ENCODE measurements around the gene ATP1A1.

ATP1A1 gene

GRCh38 chr1:116389013-116389412 lies 16.0 kb downstream of the ATP1A1 start:
- H2BK15ac ChIP-seq (ENCODE audit: low read depth, poor library complexity, severe bottlenecking): no peak overlapping the region
- H2BK12ac ChIP-seq (ENCODE audit: low read length in 2 of 2): no peak overlapping the region
- 100% methylated on average over 2 of the region's 2 CpGs for WGBS
- no peaks in the 10 kb centered on the region for H3K9me3 ChIP-seq (ENCODE audit: control insufficient read depth, low read length)
- no peak overlapping the region for H2BK5ac ChIP-seq (ENCODE audit: low read depth, low read length, poor library complexity, severe bottlenecking)
- no peak overlapping the region for H3K14ac ChIP-seq (ENCODE audit: low read length in 2 of 2)
- no peak overlapping the region for H4K8ac ChIP-seq (ENCODE audit: low read length)
- H3K18ac ChIP-seq (ENCODE audit: low read depth in 1 of 2, low read length in 2 of 2): no peak overlapping the region
- H3K27me3 ChIP-seq (ENCODE audit: control insufficient read depth in 1 of 2, insufficient read depth in 1 of 2, low read length in 2 of 2): no peaks in the 10 kb centered on the region
- H3K4me2 ChIP-seq (ENCODE audit: low read length, poor library complexity, severe bottlenecking): no peak overlapping the region
- peaks cover 15% of the 10 kb centered on the region for H3K79me1 ChIP-seq (replicated peaks; ENCODE audit: low read length, poor library complexity, severe bottlenecking)
- no peak overlapping the region for H3K4ac ChIP-seq (ENCODE audit: low read depth in 1 of 2, low read length in 2 of 2)
- no peak overlapping the region for H3K27ac ChIP-seq (ENCODE audit: low read length, poor library complexity, severe bottlenecking)
- H3K36me3 ChIP-seq (ENCODE audit: control insufficient read depth in 1 of 2, insufficient read depth in 2 of 2, low read depth in 1 of 2, low read length in 2 of 2): peaks cover 20 to 98% of the 10 kb centered on the region in 2 experiments
- no peak overlapping the region for H2AK5ac ChIP-seq (ENCODE audit: low read length, severe bottlenecking)
- no peak overlapping the region for H3K23ac ChIP-seq (ENCODE audit: low read length in 2 of 2)
- no peak overlapping the region for H2BK120ac ChIP-seq (ENCODE audit: low read depth, low read length)
- H3K4me1 ChIP-seq (ENCODE audit: control insufficient read depth, insufficient read depth, low read depth, low read length): peaks cover 4% of the 10 kb centered on the region
- no peak for DNase-seq
- no peak overlapping the region for H2AFZ ChIP-seq (ENCODE audit: low read depth, low read length)
- no peak overlapping the region for H4K91ac ChIP-seq (ENCODE audit: low read length)
- H3K4me3 ChIP-seq (ENCODE audit: insufficient read depth in 1 of 2, low read depth in 1 of 2, low read length in 2 of 2): no peak overlapping the region
- H3K9ac ChIP-seq (ENCODE audit: low read length): no peak overlapping the region

GRCh38 chr1:116389686-116390085 lies 16.6 kb downstream of the ATP1A1 start:
- no peak for DNase-seq
- Histone ChIP-seq H2BK120ac (ENCODE audit: low read depth, low read length) (no peak overlapping the region), H4K8ac (ENCODE audit: low read length) (no peak overlapping the region), H3K4me3 (ENCODE audit: insufficient read depth in 1 of 2, low read depth in 1 of 2, low read length in 2 of 2) (no peak overlapping the region), H3K27ac (ENCODE audit: low read length, poor library complexity, severe bottlenecking) (no peak overlapping the region), H3K4ac (ENCODE audit: low read depth in 1 of 2, low read length in 2 of 2) (no peak overlapping the region), H3K4me2 (ENCODE audit: low read length, poor library complexity, severe bottlenecking) (no peak overlapping the region), H3K36me3 (ENCODE audit: control insufficient read depth in 1 of 2, insufficient read depth in 2 of 2, low read depth in 1 of 2, low read length in 2 of 2) (peaks cover 20 to 98% of the 10 kb centered on the region in 2 experiments), H3K79me1 (replicated peaks; ENCODE audit: low read length, poor library complexity, severe bottlenecking) (peaks cover 12% of the 10 kb centered on the region), H3K18ac (ENCODE audit: low read depth in 1 of 2, low read length in 2 of 2) (no peak overlapping the region), H2BK15ac (ENCODE audit: low read depth, poor library complexity, severe bottlenecking) (no peak overlapping the region), H3K9ac (ENCODE audit: low read length) (no peak overlapping the region), H3K23ac (ENCODE audit: low read length in 2 of 2) (no peak overlapping the region), H3K14ac (ENCODE audit: low read length in 2 of 2) (no peak overlapping the region), H4K91ac (ENCODE audit: low read length) (no peak overlapping the region), H3K27me3 (ENCODE audit: control insufficient read depth in 1 of 2, insufficient read depth in 1 of 2, low read length in 2 of 2) (no peaks in the 10 kb centered on the region), H3K4me1 (ENCODE audit: control insufficient read depth, insufficient read depth, low read depth, low read length) (peaks cover 4% of the 10 kb centered on the region), H2AFZ (ENCODE audit: low read depth, low read length) (no peak overlapping the region), H3K9me3 (ENCODE audit: control insufficient read depth, low read length) (no peaks in the 10 kb centered on the region), H2BK5ac (ENCODE audit: low read depth, low read length, poor library complexity, severe bottlenecking) (no peak overlapping the region), H2BK12ac (ENCODE audit: low read length in 2 of 2) (no peak overlapping the region), H2AK5ac (ENCODE audit: low read length, severe bottlenecking) (no peak overlapping the region)
- WGBS: 100% methylated on average over 2 of the region's 6 CpGs

- WGBS: 92% methylated on average over 5 of the region's 5 CpGs
- Histone ChIP-seq H3K4me3 (ENCODE audit: insufficient read depth in 1 of 2, low read depth in 1 of 2, low read length in 2 of 2) (no peak overlapping the region), H3K4ac (ENCODE audit: low read depth in 1 of 2, low read length in 2 of 2) (no peak overlapping the region), H3K14ac (ENCODE audit: low read length in 2 of 2) (no peak overlapping the region), H2BK15ac (ENCODE audit: low read depth, poor library complexity, severe bottlenecking) (no peak overlapping the region), H3K27me3 (ENCODE audit: control insufficient read depth in 1 of 2, insufficient read depth in 1 of 2, low read length in 2 of 2) (no peaks in the 10 kb centered on the region), H3K23ac (ENCODE audit: low read length in 2 of 2) (no peak overlapping the region), H2BK12ac (ENCODE audit: low read length in 2 of 2) (no peak overlapping the region), H3K79me1 (replicated peaks; ENCODE audit: low read length, poor library complexity, severe bottlenecking) (peaks cover 12% of the 10 kb centered on the region), H3K9ac (ENCODE audit: low read length) (no peak overlapping the region), H3K9me3 (ENCODE audit: control insufficient read depth, low read length) (no peaks in the 10 kb centered on the region), H2BK5ac (ENCODE audit: low read depth, low read length, poor library complexity, severe bottlenecking) (no peak overlapping the region), H2AK5ac (ENCODE audit: low read length, severe bottlenecking) (no peak overlapping the region), H2BK120ac (ENCODE audit: low read depth, low read length) (no peak overlapping the region), H4K8ac (ENCODE audit: low read length) (no peak overlapping the region), H4K91ac (ENCODE audit: low read length) (no peak overlapping the region), H3K4me2 (ENCODE audit: low read length, poor library complexity, severe bottlenecking) (no peak overlapping the region), H2AFZ (ENCODE audit: low read depth, low read length) (no peak overlapping the region), H3K4me1 (ENCODE audit: control insufficient read depth, insufficient read depth, low read depth, low read length) (peaks cover 4% of the 10 kb centered on the region), H3K36me3 (ENCODE audit: control insufficient read depth in 1 of 2, insufficient read depth in 2 of 2, low read depth in 1 of 2, low read length in 2 of 2) (peaks cover 24 to 98% of the 10 kb centered on the region in 2 experiments), H3K18ac (ENCODE audit: low read depth in 1 of 2, low read length in 2 of 2) (no peak overlapping the region), H3K27ac (ENCODE audit: low read length, poor library complexity, severe bottlenecking) (no peak overlapping the region)
- DNase-seq: no peak
Measured at GRCh38 chr1:116390195-116390594, 17.2 kb downstream of the ATP1A1 start.

DNA sequence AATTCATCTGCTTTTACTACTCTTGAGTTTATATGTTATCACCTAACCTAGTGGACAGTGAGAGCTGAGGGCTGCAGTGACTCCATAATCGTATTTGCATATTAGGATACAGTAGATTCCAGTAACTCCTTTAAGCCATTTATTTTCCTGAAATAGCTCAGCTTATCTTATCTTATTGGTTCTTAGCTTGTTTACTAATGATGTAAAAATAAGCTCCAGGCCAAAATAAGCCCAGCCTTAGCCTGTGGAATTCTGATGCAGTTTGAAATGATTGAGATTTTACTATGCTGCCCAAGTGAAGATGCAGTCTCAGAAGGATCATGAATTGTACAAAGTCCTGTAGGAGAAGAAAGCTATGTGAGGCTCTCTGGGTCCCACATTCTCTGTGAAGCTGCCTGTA lies 18.1 kb downstream of the ATP1A1 start:
- Histone ChIP-seq H2AFZ (ENCODE audit: low read depth, low read length) (no peak overlapping the region), H3K27ac (ENCODE audit: low read length, poor library complexity, severe bottlenecking) (no peak overlapping the region), H4K8ac (ENCODE audit: low read length) (no peak overlapping the region), H2BK15ac (ENCODE audit: low read depth, poor library complexity, severe bottlenecking) (no peak overlapping the region), H3K23ac (ENCODE audit: low read length in 2 of 2) (no peak overlapping the region), H2BK5ac (ENCODE audit: low read depth, low read length, poor library complexity, severe bottlenecking) (no peak overlapping the region), H4K91ac (ENCODE audit: low read length) (no peak overlapping the region), H2BK120ac (ENCODE audit: low read depth, low read length) (no peak overlapping the region), H3K18ac (ENCODE audit: low read depth in 1 of 2, low read length in 2 of 2) (no peak overlapping the region), H3K4ac (ENCODE audit: low read depth in 1 of 2, low read length in 2 of 2) (no peak overlapping the region), H3K79me1 (replicated peaks; ENCODE audit: low read length, poor library complexity, severe bottlenecking) (peaks cover 9% of the 10 kb centered on the region), H3K4me2 (ENCODE audit: low read length, poor library complexity, severe bottlenecking) (no peak overlapping the region), H3K27me3 (ENCODE audit: control insufficient read depth in 1 of 2, insufficient read depth in 1 of 2, low read length in 2 of 2) (no peaks in the 10 kb centered on the region), H3K36me3 (ENCODE audit: control insufficient read depth in 1 of 2, insufficient read depth in 2 of 2, low read depth in 1 of 2, low read length in 2 of 2) (peaks cover 28 to 99% of the 10 kb centered on the region in 2 experiments), H2BK12ac (ENCODE audit: low read length in 2 of 2) (no peak overlapping the region), H3K14ac (ENCODE audit: low read length in 2 of 2) (no peak overlapping the region), H3K4me3 (ENCODE audit: insufficient read depth in 1 of 2, low read depth in 1 of 2, low read length in 2 of 2) (no peak overlapping the region), H2AK5ac (ENCODE audit: low read length, severe bottlenecking) (no peak overlapping the region), H3K9ac (ENCODE audit: low read length) (no peak overlapping the region), H3K4me1 (ENCODE audit: control insufficient read depth, insufficient read depth, low read depth, low read length) (peaks cover 4% of the 10 kb centered on the region), H3K9me3 (ENCODE audit: control insufficient read depth, low read length) (no peaks in the 10 kb centered on the region)
- DNase-seq: no peak
- whole genome bisulfite sequencing: no CpG with 5 or more reads among the region's 1 CpG

Measured in mesenchymal stem cell (in vitro differentiated cells and primary cell).